Heart left ventricle (tissue), 13 donors: Measurements from ENCODE around the gene VAMP1.
"Not testable (repeated sequence)": the region's sequence is repeated elsewhere in the genome, so short reads cannot be mapped to it uniquely, and the experiment has no call there.

Experiments used
- POLR2A ChIP-seq, 2 donors: fragments of 450-650 bp; IDR thresholded peaks; one replicate each; pipeline ENCODE4 v1.6.1; 2017; ENCODE audit warnings: antibody characterized with exemption in 2 of 2, mild to moderate bottlenecking in 2 of 2, moderate library complexity in 2 of 2
- TF ChIP-seq, protein P1 (sequence below), 12 donors: fragments of 200-600 bp; sonication (generic) in 4 of 12; IDR thresholded peaks; one replicate each; pipeline versions ENCODE4 v1.5.0 to v1.8.0; 2018 to 2022; ENCODE audit warnings: antibody characterized with exemption in 12 of 12, mild to moderate bottlenecking in 5 of 12
- donor health status: ischemic (EF 13 %, LVEDD 7.1; RV severe dilation, severe dysfunction).
- donor health status: DM: no; HTN: yes; CAD: no.
- donor health status: DM: no; HTN: no; CAD: no.
- donor health status: ischemic (EF 25% LVEDD 6.9; RV normal size, moderate dysfunction).
- donor health status: ischemic (EF 25% LVEDD 5.7; RV mildly dilated, moderate dysfunction).
- donor health status: ischemic (EF 35%, LVEDD 5.7; RV mildly dilated, moderate dysfunction).
- donor health status: nonischemic (EF 11% LVEDD 7.7; RV severe dilation, severe dysfunction).
- donor health status: DM: yes; HTN: yes; CAD: no.
- donor health status: PGD.
- donor health status: ischemic (EF 29% LVEDD 5.4; RV normal size, mild dysfunction).
- donor health status: nonischemic (EF 23%, LVEDD 6.1; RV moderate dilation, normal function).

- TF ChIP-seq, protein P1, sequence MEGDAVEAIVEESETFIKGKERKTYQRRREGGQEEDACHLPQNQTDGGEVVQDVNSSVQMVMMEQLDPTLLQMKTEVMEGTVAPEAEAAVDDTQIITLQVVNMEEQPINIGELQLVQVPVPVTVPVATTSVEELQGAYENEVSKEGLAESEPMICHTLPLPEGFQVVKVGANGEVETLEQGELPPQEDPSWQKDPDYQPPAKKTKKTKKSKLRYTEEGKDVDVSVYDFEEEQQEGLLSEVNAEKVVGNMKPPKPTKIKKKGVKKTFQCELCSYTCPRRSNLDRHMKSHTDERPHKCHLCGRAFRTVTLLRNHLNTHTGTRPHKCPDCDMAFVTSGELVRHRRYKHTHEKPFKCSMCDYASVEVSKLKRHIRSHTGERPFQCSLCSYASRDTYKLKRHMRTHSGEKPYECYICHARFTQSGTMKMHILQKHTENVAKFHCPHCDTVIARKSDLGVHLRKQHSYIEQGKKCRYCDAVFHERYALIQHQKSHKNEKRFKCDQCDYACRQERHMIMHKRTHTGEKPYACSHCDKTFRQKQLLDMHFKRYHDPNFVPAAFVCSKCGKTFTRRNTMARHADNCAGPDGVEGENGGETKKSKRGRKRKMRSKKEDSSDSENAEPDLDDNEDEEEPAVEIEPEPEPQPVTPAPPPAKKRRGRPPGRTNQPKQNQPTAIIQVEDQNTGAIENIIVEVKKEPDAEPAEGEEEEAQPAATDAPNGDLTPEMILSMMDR (IDR thresholded peaks at IDR 0.05) = not testable (repeated sequence)
- not testable (repeated sequence) for TF ChIP-seq POLR2A (IDR thresholded peaks at IDR 0.05)
Observed at GRCh38 chr12:6467571-6468282, 2.8 kb downstream of the VAMP1 start.
